Measurements from ENCODE around the gene WIPF2.
"Not testable (repeated sequence)": the region's sequence is repeated elsewhere in the genome, so short reads cannot be mapped to it uniquely, and the experiment has no call there.

WIPF2 gene

GRCh38 chr17:40303708-40304551 is 84.8 kb downstream of the WIPF2 start:
- Histone ChIP-seq H3K27ac (peak overlapping the region; percentile 83), H3K9ac (ENCODE audit: insufficient read length) (peak overlapping the region; percentile 29), H3K9me3 (ENCODE audit: low read depth, low read length) (no peaks in the 10 kb centered on the region), H3K4me3 (peak overlapping the region; percentile 28), H3K36me3 (ENCODE audit: insufficient read depth, low read length) (peaks cover 41% of the 10 kb centered on the region)
- no peak for DNase-seq (ENCODE audit: low read depth, low spot score)
- TF ChIP-seq EZH2 (IDR thresholded peaks at IDR 0.05) (no peak), FOXP2 (optimal IDR thresholded peaks at IDR 0.05; ENCODE audit: control extremely low read depth, extremely low read length, insufficient read depth) (no peak), POLR2AphosphoS5 (IDR thresholded peaks at IDR 0.05; ENCODE audit: borderline replicate concordance, low read depth, low read length) (no peak; the same call in none of the 2 replicates)

DNA sequence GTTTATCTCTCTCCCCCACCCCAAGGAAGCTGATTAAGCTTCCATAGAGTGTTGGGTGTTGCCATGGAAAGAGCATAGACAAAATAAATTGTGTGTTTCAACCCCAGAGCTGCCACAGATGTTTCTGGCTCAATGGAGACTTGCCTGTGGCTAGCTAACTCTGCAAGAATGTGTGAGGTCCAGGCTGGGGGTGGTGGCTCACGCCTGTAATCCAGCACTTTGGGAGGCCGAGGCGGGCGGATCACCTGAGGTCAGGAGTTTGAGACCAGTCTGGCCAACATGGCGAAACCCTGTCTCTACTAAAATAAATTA is 85.4 kb downstream of the WIPF2 start:
- Histone ChIP-seq H3K36me3 (ENCODE audit: insufficient read depth, low read length) (peaks cover 35% of the 10 kb centered on the region), H3K27ac (peak overlapping the region; percentile 83)
- not testable (repeated sequence) for H3K9me3 ChIP-seq (ENCODE audit: low read depth, low read length); H3K4me3 ChIP-seq; H3K9ac ChIP-seq (ENCODE audit: insufficient read length); DNase-seq (ENCODE audit: low read depth, low spot score)

DNA sequence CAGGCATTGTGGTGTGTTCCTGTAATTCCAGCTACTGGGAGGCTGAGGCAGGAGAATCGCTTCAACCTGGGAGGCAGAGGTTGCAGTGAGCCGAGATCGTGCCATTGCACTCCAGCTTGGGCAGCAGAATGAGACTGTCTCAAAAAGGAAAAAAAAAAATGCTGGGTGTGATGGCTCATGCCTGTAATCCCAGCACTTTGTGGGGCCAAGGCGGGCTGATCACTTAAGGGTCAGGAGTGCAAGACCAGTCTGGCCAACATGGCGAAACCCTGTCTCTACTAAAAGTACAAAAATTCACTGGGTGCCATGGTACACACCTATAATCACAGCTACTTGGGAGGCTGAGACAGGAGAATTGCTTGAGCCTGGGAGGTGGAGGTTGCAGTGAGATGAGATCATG is 85.8 kb downstream of the WIPF2 start:
- H3K27ac ChIP-seq = peak overlapping the region; percentile 83
- DNase-seq (ENCODE audit: low read depth, low spot score) = not testable (repeated sequence)

DNA sequence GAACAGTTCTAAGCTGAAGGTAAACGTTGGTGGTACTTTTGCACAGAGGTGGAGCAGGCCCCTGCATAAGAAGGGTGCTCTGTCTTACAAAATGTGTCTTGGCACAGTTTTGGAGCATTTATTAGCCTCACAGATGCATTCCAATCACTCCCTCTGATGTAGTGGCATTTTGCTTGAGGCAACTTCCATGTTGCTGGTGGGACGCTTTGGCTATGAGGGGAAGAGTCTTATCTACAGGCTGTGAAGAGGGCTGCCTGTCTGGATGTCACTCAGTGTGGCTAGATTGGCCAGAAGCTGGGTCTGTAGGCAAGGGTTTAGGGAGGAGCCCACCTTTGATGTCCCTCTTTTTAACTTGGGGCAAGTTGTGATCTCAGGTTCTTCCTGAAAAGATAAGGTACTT is 87.3 kb downstream of the WIPF2 start:
- Histone ChIP-seq H3K4me3 (peak overlapping the region; percentile 91), H3K36me3 (ENCODE audit: insufficient read depth, low read length) (peaks cover 16% of the 10 kb centered on the region), H3K27ac (peak overlapping the region; percentile 99), H3K9ac (ENCODE audit: insufficient read length) (peak overlapping the region; percentile 84), H3K9me3 (ENCODE audit: low read depth, low read length) (no peaks in the 10 kb centered on the region)
- DNase-seq (ENCODE audit: low read depth, low spot score) = peak; percentile 82
- peak; percentile 55 for TF ChIP-seq FOXP2 (optimal IDR thresholded peaks at IDR 0.05; ENCODE audit: control extremely low read depth, extremely low read length, insufficient read depth)
- no peak; the same call in 1 of the 2 replicates for TF ChIP-seq POLR2AphosphoS5 (IDR thresholded peaks at IDR 0.05; ENCODE audit: borderline replicate concordance, low read depth, low read length)
- no peak for TF ChIP-seq EZH2 (IDR thresholded peaks at IDR 0.05)

More for the DNA sequence above, 85.8 kb downstream of the WIPF2 start:
- H3K9ac ChIP-seq (ENCODE audit: insufficient read length); H3K4me3 ChIP-seq; H3K9me3 ChIP-seq (ENCODE audit: low read depth, low read length): not testable (repeated sequence)
- TF ChIP-seq POLR2AphosphoS5 (IDR thresholded peaks at IDR 0.05; ENCODE audit: borderline replicate concordance, low read depth, low read length) = 0 out of 2 replicates have a peak, but pooled peaks have one; percentile 3
- peaks cover 31% of the 10 kb centered on the region for H3K36me3 ChIP-seq (ENCODE audit: insufficient read depth, low read length)

GRCh38 chr17:40307001-40307730 is 88.1 kb downstream of the WIPF2 start:
- H3K36me3 ChIP-seq (ENCODE audit: insufficient read depth, low read length) = peaks cover 8% of the 10 kb centered on the region
- peak overlapping the region; percentile 84 for H3K9ac ChIP-seq (ENCODE audit: insufficient read length)
- H3K4me3 ChIP-seq = peak overlapping the region; percentile 91
- TF ChIP-seq POLR2AphosphoS5 (IDR thresholded peaks at IDR 0.05; ENCODE audit: borderline replicate concordance, low read depth, low read length) (peak; percentile 75), EZH2 (IDR thresholded peaks at IDR 0.05) (no peak), FOXP2 (optimal IDR thresholded peaks at IDR 0.05; ENCODE audit: control extremely low read depth, extremely low read length, insufficient read depth) (peak; percentile 94)
- H3K9me3 ChIP-seq (ENCODE audit: low read depth, low read length) = no peaks in the 10 kb centered on the region
- H3K27ac ChIP-seq = peak overlapping the region; percentile 99
- DNase-seq (ENCODE audit: low read depth, low spot score) = peak; percentile 100

GRCh38 chr17:40307740-40308239 is 88.7 kb downstream of the WIPF2 start:
- Histone ChIP-seq H3K27ac (peak overlapping the region; percentile 99), H3K36me3 (ENCODE audit: insufficient read depth, low read length) (peaks cover 2% of the 10 kb centered on the region), H3K9ac (ENCODE audit: insufficient read length) (peak overlapping the region; percentile 52), H3K9me3 (ENCODE audit: low read depth, low read length) (no peaks in the 10 kb centered on the region), H3K4me3 (peak overlapping the region; percentile 91)
- no peak for DNase-seq (ENCODE audit: low read depth, low spot score)
- TF ChIP-seq POLR2AphosphoS5 (IDR thresholded peaks at IDR 0.05; ENCODE audit: borderline replicate concordance, low read depth, low read length) (no peak; the same call in 1 of the 2 replicates), FOXP2 (optimal IDR thresholded peaks at IDR 0.05; ENCODE audit: control extremely low read depth, extremely low read length, insufficient read depth) (no peak), EZH2 (IDR thresholded peaks at IDR 0.05) (no peak)

GRCh38 chr17:40309031-40309948 is 90.2 kb downstream of the WIPF2 start, which contains the start of gene RARA:
RARA (plus strand) TSS chr17:40309180; CDS start chr17:40331219, 22,039 bp downstream.
- no peaks in the 10 kb centered on the region for H3K9me3 ChIP-seq (ENCODE audit: low read depth, low read length)
- peak within 1 kb of the TSS; percentile 78 for H3K9ac ChIP-seq (ENCODE audit: insufficient read length)
- peak within 1 kb of the TSS; percentile 99 for H3K27ac ChIP-seq
- TF ChIP-seq EZH2 (IDR thresholded peaks at IDR 0.05) (no peak), FOXP2 (optimal IDR thresholded peaks at IDR 0.05; ENCODE audit: control extremely low read depth, extremely low read length, insufficient read depth) (no peak), POLR2AphosphoS5 (IDR thresholded peaks at IDR 0.05; ENCODE audit: borderline replicate concordance, low read depth, low read length) (peak; percentile 44)
- no peaks in the 10 kb centered on the region for H3K36me3 ChIP-seq (ENCODE audit: insufficient read depth, low read length)
- peak within 1 kb of the TSS; percentile 91 for H3K4me3 ChIP-seq
- no peak for DNase-seq (ENCODE audit: low read depth, low spot score)
